HG03457 (cell line): Measurements from ENCODE around the gene TPD52L1.
A peak's percentile ranks its signal among the peaks of the same experiment; 100 is the strongest.
"Not testable (repeated sequence)": the region's sequence is repeated elsewhere in the genome, so short reads cannot be mapped to it uniquely, and the experiment has no call there.

Experiments used
- ATAC-seq: cut with Tn5 transposase; IDR thresholded peaks from one replicate; pipeline ENCODE4 v1.9.1; 2021; ENCODE audit warnings: moderate number of reproducible peaks; ENCODE audit not compliant: unreplicated experiment

The TPD52L1 gene

GRCh38 chr6:125269328-125269985 is 115.9 kb downstream of the TPD52L1 start:
- ATAC-seq = no peak

GRCh38 chr6:125270380-125270779 is 116.8 kb downstream of the TPD52L1 start:
- ATAC-seq = no peak

- no peak for ATAC-seq
These were observed 118.0 kb downstream of the TPD52L1 start for GRCh38 chr6:125271486-125272159.

- ATAC-seq = no peak
These were observed 119.7 kb downstream of the TPD52L1 start for GRCh38 chr6:125273251-125273650.

- no peak for ATAC-seq
These were observed 120.4 kb downstream of the TPD52L1 start for GRCh38 chr6:125273965-125274364.

GRCh38 chr6:125274935-125275334 is 121.4 kb downstream of the TPD52L1 start:
- ATAC-seq = no peak

GRCh38 chr6:125275779-125276178 is 122.2 kb downstream of the TPD52L1 start:
- ATAC-seq = no peak

- ATAC-seq = no peak
These were observed 124.3 kb downstream of the TPD52L1 start for GRCh38 chr6:125277838-125278237.

GRCh38 chr6:125279961-125280360 is 126.4 kb downstream of the TPD52L1 start:
- no peak for ATAC-seq

- not testable (repeated sequence) for ATAC-seq
These were observed 126.9 kb downstream of the TPD52L1 start for GRCh38 chr6:125280370-125281035.

- not testable (repeated sequence) for ATAC-seq
These were observed 128.9 kb downstream of the TPD52L1 start for GRCh38 chr6:125282470-125282869.

GRCh38 chr6:125285353-125285752 is 131.8 kb downstream of the TPD52L1 start:
- no peak for ATAC-seq

GRCh38 chr6:125285936-125286335 is 132.4 kb downstream of the TPD52L1 start:
- no peak for ATAC-seq

GRCh38 chr6:125287718-125288117 is 134.1 kb downstream of the TPD52L1 start:
- no peak for ATAC-seq

GRCh38 chr6:125293587-125293986 is 140.0 kb downstream of the TPD52L1 start:
- no peak for ATAC-seq

GRCh38 chr6:125294036-125294435 is 140.5 kb downstream of the TPD52L1 start:
- no peak for ATAC-seq

- ATAC-seq = no peak
These were observed 141.4 kb downstream of the TPD52L1 start for GRCh38 chr6:125294925-125295324.

- ATAC-seq = no peak
These were observed 142.9 kb downstream of the TPD52L1 start for GRCh38 chr6:125296471-125296870.

- ATAC-seq = no peak
These were observed 145.7 kb downstream of the TPD52L1 start for GRCh38 chr6:125299257-125299656.

GRCh38 chr6:125300992-125301434 is 147.4 kb downstream of the TPD52L1 start:
- no peak for ATAC-seq

- peak; percentile 85 for ATAC-seq
These were observed 148.1 kb downstream of the TPD52L1 start, which contains the start of gene HDDC2 for GRCh38 chr6:125301435-125302391. TSS of gene HDDC2 (minus strand) at chr6:125301967. CDS start at chr6:125301932, 35 bp downstream.
